HepG2 (cell line): ENCODE data around the gene MARF1. TPM values are rescaled to one million over a fixed set of nuclear protein-coding genes. Genes with fewer than 3 reads are reported as not detected.
A peak's percentile ranks its signal among the peaks of the same experiment; 100 is the strongest.

Experiments
- CCAR2 ChIP-seq: fragments of 200-400 bp; formaldehyde crosslinking; optimal IDR thresholded peaks from 2 replicates; pipeline ENCODE3; 2018; ENCODE audit warnings: low read depth, mild to moderate bottlenecking, low read length, moderate library complexity
- CCDC6 ChIP-seq: sonication (generic); formaldehyde crosslinking; IDR thresholded peaks from 2 replicates; pipeline ENCODE4 v1.8.1; 2022; ENCODE audit warnings: mild to moderate bottlenecking, missing genetic modification reagents, moderate library complexity
- DNMT1 ChIP-seq: sonication (generic); formaldehyde crosslinking; IDR thresholded peaks from 2 replicates; pipeline ENCODE4 v1.5.1; 2020; ENCODE audit warnings: mild to moderate bottlenecking, missing genetic modification reagents
- FOSL1 ChIP-seq: sonication (generic); formaldehyde crosslinking; IDR thresholded peaks from 2 replicates; pipeline ENCODE4 v1.9.0; 2021; ENCODE audit warnings: missing genetic modification reagents, borderline replicate concordance
- FOXM1 ChIP-seq: sonication (generic); formaldehyde crosslinking; IDR thresholded peaks from 2 replicates; pipeline ENCODE4 v1.5.0; 2020; ENCODE audit warnings: missing genetic modification reagents
- GLI4 ChIP-seq: sonication (generic); formaldehyde crosslinking; IDR thresholded peaks from 2 replicates; pipeline ENCODE4 v1.5.1; 2020; ENCODE audit warnings: missing genetic modification reagents, mild to moderate bottlenecking, moderate library complexity, borderline replicate concordance
- HOXA7 ChIP-seq: sonication (generic); formaldehyde crosslinking; IDR thresholded peaks from 2 replicates; pipeline ENCODE4 v1.8.1; 2022; ENCODE audit warnings: mild to moderate bottlenecking, missing genetic modification reagents, moderate library complexity
- HOXD1 ChIP-seq: sonication (generic); formaldehyde crosslinking; IDR thresholded peaks from 2 replicates; pipeline ENCODE4 v1.5.0; 2020; ENCODE audit warnings: missing genetic modification reagents
- KAT7 ChIP-seq: IDR thresholded peaks from 2 replicates; pipeline ENCODE4 v1.6.1; 2018; ENCODE audit warnings: borderline replicate concordance, missing compliant biosample characterization
- KDM1A ChIP-seq: IDR thresholded peaks from 2 replicates; pipeline ENCODE4 v1.6.1; 2016; ENCODE audit warnings: missing compliant biosample characterization
- MATR3 ChIP-seq: sonication (generic); formaldehyde crosslinking; IDR thresholded peaks from 2 replicates; pipeline ENCODE4 v1.4.0; 2020; ENCODE audit warnings: missing genetic modification reagents
- MYPOP ChIP-seq: sonication (generic); formaldehyde crosslinking; IDR thresholded peaks from 2 replicates; pipeline ENCODE4 v1.8.1; 2023; ENCODE audit warnings: mild to moderate bottlenecking, moderate library complexity, missing genetic modification reagents
- NFATC3 ChIP-seq: sonication (generic); formaldehyde crosslinking; IDR thresholded peaks from 2 replicates; pipeline ENCODE4 v1.5.1; 2020; ENCODE audit warnings: mild to moderate bottlenecking, missing genetic modification reagents
- NR2F6 ChIP-seq, 2 experiments: IDR thresholded peaks; 2 replicates each; pipeline ENCODE4 v1.6.1; 2016; ENCODE audit warnings: antibody characterized with exemption in 1 of 2, mild to moderate bottlenecking in 1 of 2
- ONECUT2 ChIP-seq: sonication (generic); formaldehyde crosslinking; IDR thresholded peaks from 2 replicates; pipeline ENCODE4 v1.4.0; 2020; ENCODE audit warnings: missing genetic modification reagents
- RCOR2 ChIP-seq: IDR thresholded peaks from 2 replicates; pipeline ENCODE4 v1.6.1; 2016; ENCODE audit warnings: missing biosample characterization, missing genetic modification reagents
- SP4 ChIP-seq: sonication (generic); formaldehyde crosslinking; IDR thresholded peaks from 2 replicates; pipeline ENCODE4 v1.8.1; 2023; ENCODE audit warnings: mild to moderate bottlenecking, missing genetic modification reagents
- TOE1 ChIP-seq: sonication (generic); formaldehyde crosslinking; IDR thresholded peaks from 2 replicates; pipeline ENCODE4 v1.4.0; 2020; ENCODE audit warnings: mild to moderate bottlenecking, missing genetic modification reagents
- YEATS4 ChIP-seq: sonication (generic); formaldehyde crosslinking; IDR thresholded peaks from 2 replicates; pipeline ENCODE4 v1.4.0; 2020; ENCODE audit warnings: missing genetic modification reagents, borderline replicate concordance
- ZFP82 ChIP-seq: sonication (generic); formaldehyde crosslinking; IDR thresholded peaks from 2 replicates; pipeline ENCODE4 v1.5.1; 2020; ENCODE audit warnings: mild to moderate bottlenecking, missing genetic modification reagents, borderline replicate concordance
- ZFP91 ChIP-seq: sonication (generic); formaldehyde crosslinking; IDR thresholded peaks from 2 replicates; pipeline ENCODE4 v1.9.0; 2022; ENCODE audit warnings: missing genetic modification reagents, mild to moderate bottlenecking, borderline replicate concordance
- ZNF121 ChIP-seq: sonication (generic); formaldehyde crosslinking; IDR thresholded peaks from 2 replicates; pipeline ENCODE4 v1.5.0; 2020; ENCODE audit warnings: mild to moderate bottlenecking, missing genetic modification reagents
- ZNF335 ChIP-seq: sonication (generic); formaldehyde crosslinking; IDR thresholded peaks from 2 replicates; pipeline ENCODE4 v1.4.0; 2020; ENCODE audit warnings: missing genetic modification reagents
- ZNF572 ChIP-seq: sonication (generic); formaldehyde crosslinking; IDR thresholded peaks from 2 replicates; pipeline ENCODE4 v1.5.1; 2020; ENCODE audit warnings: mild to moderate bottlenecking, missing genetic modification reagents
- ZSCAN21 ChIP-seq: sonication (generic); formaldehyde crosslinking; IDR thresholded peaks from 2 replicates; pipeline ENCODE4 v1.8.0; 2022; ENCODE audit warnings: mild to moderate bottlenecking, missing genetic modification reagents, moderate library complexity, borderline replicate concordance
- polyA plus RNA-seq, 8 experiments: library from polyadenylated mRNA; depleted of rRNA in 3 of 8; stranded (reverse) in 7 of 8; unstranded in 1 of 8; fragments of >200 nt; fragmentation: Illumina TruSeq in 4 of 8; extraction: Trizol in 4 of 8; gene quantifications; 2 replicates each; pipeline versions ENCODE4 v1.2.1 to v1.2.3, GENCODE V29; 2011 to 2016; ENCODE audit warnings: low read depth in 4 of 8, missing spikeins in 1 of 8, mixed read lengths in 1 of 8; ENCODE audit not compliant: insufficient read depth in 1 of 8
- total RNA-seq, 5 experiments: library from RNA; depleted of rRNA; stranded (reverse); fragments of >200 nt; fragmentation: Illumina TruSeq; extraction: Trizol; gene quantifications; 2 replicates each; pipeline ENCODE4 v1.2.3, GENCODE V29; 2016; ENCODE audit warnings: low read depth in 1 of 5
- TF ChIP-seq, protein P1 (sequence below): sonication (generic); formaldehyde crosslinking; IDR thresholded peaks from 2 replicates; pipeline ENCODE4 v1.4.0; 2020; ENCODE audit warnings: missing genetic modification reagents
- TF ChIP-seq, protein P2 (sequence below): sonication (generic); formaldehyde crosslinking; IDR thresholded peaks from 2 replicates; pipeline ENCODE4 v1.5.0; 2020; ENCODE audit warnings: mild to moderate bottlenecking, low read depth, missing genetic modification reagents, borderline replicate concordance

The MARF1 gene
- total and polyA plus RNA-seq, 2 of the 13 experiments (the other 11 are each of a cell fraction or from before 2014, with no cell fraction given) = 8.7 to 20.7 TPM

DNA sequence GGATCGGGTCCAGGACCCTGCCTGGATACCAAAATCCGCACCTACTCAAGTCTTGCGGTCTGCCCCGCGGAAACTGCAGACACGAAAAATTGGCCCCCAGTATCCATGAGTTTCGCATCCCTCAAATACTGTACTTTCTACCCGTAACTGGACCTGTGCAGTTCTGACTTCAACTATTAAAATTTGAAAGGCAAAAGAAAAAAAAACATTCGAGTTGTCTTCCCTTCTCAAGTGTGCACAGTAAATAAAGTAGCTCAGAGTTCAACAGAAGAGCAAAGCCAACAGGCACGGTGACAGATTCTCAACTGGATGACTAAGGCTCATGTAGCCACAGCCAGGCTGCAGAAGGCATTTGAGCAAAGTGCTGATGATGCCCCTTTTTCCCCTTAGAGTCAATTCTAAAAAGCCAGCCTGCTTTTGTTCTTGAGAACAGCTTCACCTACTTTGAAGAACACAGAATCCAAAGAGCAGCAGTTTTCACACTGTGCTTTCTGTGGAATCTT lies 32.5 kb downstream of the MARF1 start (continued):
- TF ChIP-seq GLI4 (CRISPR knock-in tag) (peak; percentile 79; the same call in 1 of the 2 replicates), CCDC6 (CRISPR knock-in tag) (no peak), FOSL1 (CRISPR knock-in tag) (peak; percentile 38; the same call in 1 of the 2 replicates), SP4 (CRISPR knock-in tag) (no peak), HOXD1 (CRISPR knock-in tag) (no peak), DNMT1 (no peak), ZNF121 (CRISPR knock-in tag) (peak; percentile 72), ZNF335 (CRISPR knock-in tag) (0 out of 2 replicates have a peak, but pooled peaks have one; percentile 32), ZSCAN21 (no peak), KAT7 (peak; percentile 53; the same call in 1 of the 2 replicates), TOE1 (CRISPR knock-in tag) (no peak), NFATC3 (CRISPR knock-in tag) (no peak), KDM1A (CRISPR knock-in tag) (peak; percentile 64; the same call in 1 of the 2 replicates), ZNF572 (CRISPR knock-in tag) (no peak), ZFP82 (CRISPR knock-in tag) (no peak), NR2F6 (IDR thresholded peaks at IDR 0.05) (no peak), NR2F6 (CRISPR knock-in tag; IDR thresholded peaks at IDR 0.05) (peak; percentile 66; the same call in 1 of the 2 replicates), HOXA7 (CRISPR knock-in tag) (no peak), CCAR2 (no peak), RCOR2 (CRISPR knock-in tag) (peak; percentile 94), YEATS4 (no peak), ONECUT2 (no peak), MATR3 (CRISPR knock-in tag) (no peak), ZFP91 (CRISPR knock-in tag) (0 out of 2 replicates have a peak, but pooled peaks have one; percentile 21), MYPOP (CRISPR knock-in tag) (no peak), FOXM1 (CRISPR knock-in tag) (no peak)
- TF ChIP-seq, protein P1, sequence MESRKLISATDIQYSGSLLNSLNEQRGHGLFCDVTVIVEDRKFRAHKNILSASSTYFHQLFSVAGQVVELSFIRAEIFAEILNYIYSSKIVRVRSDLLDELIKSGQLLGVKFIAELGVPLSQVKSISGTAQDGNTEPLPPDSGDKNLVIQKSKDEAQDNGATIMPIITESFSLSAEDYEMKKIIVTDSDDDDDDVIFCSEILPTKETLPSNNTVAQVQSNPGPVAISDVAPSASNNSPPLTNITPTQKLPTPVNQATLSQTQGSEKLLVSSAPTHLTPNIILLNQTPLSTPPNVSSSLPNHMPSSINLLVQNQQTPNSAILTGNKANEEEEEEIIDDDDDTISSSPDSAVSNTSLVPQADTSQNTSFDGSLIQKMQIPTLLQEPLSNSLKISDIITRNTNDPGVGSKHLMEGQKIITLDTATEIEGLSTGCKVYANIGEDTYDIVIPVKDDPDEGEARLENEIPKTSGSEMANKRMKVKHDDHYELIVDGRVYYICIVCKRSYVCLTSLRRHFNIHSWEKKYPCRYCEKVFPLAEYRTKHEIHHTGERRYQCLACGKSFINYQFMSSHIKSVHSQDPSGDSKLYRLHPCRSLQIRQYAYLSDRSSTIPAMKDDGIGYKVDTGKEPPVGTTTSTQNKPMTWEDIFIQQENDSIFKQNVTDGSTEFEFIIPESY (CRISPR knock-in tag) = peak; percentile 74; the same call in 1 of the 2 replicates
- TF ChIP-seq, protein P2, sequence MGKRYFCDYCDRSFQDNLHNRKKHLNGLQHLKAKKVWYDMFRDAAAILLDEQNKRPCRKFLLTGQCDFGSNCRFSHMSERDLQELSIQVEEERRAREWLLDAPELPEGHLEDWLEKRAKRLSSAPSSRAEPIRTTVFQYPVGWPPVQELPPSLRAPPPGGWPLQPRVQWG (CRISPR knock-in tag) = no peak
